ENCODE data around the gene TMEM35A.
"Not testable (repeated sequence)": the region's sequence is repeated elsewhere in the genome, so short reads cannot be mapped to it uniquely, and the experiment has no call there.

TMEM35A gene

GRCh38 chrX:101078716-101079598, at the start of gene TMEM35A:
TSS of gene TMEM35A (plus strand) at chrX:101078879. CDS start at chrX:101079003, 124 bp downstream.
- no peak for DNase-seq

DNA sequence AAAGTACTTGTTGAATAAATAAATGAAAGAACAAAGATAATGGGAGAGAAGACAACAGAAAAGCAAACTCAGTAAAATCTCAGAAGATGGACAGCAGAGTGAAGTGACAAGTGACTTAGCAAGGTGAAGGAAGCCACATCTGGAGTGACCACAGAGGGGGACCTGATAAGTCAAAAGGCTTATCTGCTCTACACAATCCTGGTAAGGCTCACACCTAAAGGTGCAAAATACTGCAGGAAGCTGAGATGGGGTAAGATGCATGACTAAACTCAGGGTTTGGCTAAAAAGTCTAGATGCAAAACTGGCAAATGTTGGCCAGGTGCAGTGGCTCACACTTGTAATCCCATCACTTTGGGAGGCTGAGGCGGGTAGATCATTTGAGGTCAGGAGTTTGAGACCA, 49.0 kb upstream of the TMEM35A start:
- DNase-seq, result no peak

DNA sequence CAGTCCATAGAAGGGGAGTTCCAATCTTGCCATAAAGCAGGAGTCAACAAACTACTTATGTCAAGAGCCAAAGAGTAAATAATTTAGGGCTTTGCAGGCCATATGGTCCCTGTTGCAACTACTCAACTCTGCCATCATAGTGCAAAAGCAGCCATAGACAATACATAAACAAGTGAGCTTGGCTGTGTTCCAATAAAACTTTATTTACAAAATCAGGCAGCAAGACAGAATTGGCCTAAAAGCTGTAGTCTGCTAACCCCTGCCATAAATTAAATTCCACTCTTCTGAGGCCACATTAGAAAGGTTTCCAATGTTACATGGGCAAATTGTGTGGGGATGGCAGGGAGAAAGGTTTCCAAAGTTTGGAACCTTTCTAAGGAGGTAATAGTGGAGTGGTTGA, 41.4 kb upstream of the TMEM35A start:
- DNase-seq, result no peak

GRCh38 chrX:101040197-101040596, 38.5 kb upstream of the TMEM35A start:
- no peak for DNase-seq

GRCh38 chrX:101051153-101051548, 27.5 kb upstream of the TMEM35A start:
- DNase-seq, result no peak

GRCh38 chrX:101051549-101052302, 27.0 kb upstream of the TMEM35A start, which contains the start of gene TRMT2B:
TSS of gene TRMT2B (minus strand) at chrX:101052111. CDS start at chrX:101042289, 9,822 bp downstream.
- peak; percentile 54 for DNase-seq

DNA sequence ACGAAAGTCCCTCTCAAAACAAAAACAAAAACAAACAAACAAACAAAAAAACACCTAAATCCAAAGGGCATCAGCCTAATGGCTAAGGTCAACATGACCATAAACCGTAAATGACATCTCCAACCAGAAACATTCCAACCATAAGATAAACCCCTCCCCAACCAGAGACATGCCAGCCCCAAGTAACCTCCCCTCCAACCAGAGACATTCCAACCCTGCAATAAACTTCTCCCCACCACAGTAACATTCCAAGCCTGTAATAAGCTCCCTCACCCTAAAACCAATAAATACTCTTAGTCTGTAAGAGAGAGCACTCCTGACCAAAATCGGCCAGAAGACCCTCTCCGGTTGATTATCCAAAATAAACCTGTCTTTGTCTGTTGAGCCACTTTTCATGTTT, 22.1 kb upstream of the TMEM35A start:
- DNase-seq, result not testable (repeated sequence)

DNA sequence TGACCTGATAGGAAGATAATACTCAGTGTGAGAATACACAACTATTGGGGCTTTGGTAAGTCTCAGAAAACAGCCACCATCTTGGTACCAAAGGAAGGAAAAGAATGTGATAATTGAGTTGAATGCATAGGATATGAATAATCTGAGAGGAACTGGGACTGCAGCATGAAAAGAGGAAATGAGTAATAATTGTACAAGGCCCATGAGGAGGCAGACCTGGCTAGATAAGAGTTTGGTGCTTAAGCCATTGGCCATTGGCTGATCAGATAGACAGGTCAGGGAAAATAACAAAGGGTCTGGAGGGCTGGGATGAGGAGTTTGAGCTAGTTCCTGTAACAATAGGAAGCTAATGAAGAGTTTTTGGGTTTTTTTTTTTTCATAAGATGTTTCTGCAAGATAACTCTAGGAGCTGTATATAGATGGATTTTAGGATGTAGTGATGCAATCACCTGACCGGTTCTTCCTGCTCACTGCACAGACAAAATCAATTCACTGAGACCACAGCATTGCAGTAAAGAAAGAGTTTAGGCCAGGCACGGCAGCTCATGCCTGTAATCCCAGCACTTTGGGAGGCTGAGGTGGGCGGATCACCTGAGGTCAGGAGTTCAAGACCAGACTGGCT, 21.5 kb upstream of the TMEM35A start:
- no peak for DNase-seq

DNA sequence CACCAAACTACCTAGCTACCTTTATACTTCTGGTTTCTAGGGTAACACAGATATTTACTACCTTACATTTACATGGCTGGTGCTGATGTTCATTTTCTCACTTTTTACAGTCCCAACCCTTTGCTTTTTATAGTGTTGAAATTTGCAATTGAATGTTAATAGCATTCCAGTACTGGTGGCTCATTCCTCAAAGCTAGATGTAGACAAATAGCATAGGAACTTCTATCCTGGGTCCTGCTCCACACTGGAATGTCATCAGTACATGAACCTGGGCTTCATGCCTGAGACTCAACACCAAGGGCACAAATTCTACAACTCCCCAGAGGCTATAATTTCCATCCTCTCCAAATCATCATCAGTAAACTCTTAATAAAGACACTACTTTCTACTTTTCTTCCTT, 16.5 kb upstream of the TMEM35A start:
- DNase-seq, result no peak

DNA sequence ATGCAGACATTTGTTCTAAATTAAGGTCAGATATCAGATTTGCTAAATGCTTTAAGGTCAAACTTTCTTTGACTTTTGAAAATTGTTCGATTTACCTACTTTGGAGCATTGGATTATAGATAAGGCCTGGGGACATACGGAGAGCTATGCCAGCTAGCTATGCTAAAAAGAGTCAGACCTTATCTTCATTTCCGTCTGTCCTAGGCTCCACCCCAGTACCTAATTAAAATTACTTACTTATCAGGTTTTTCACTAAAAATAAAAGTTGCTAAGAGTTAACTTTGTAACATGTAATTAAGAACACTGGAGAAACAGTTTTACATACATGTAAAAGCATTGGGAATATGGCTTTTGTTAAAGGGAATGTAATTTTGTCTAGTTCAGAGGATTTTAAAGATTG, 7.1 kb upstream of the TMEM35A start:
- no peak for DNase-seq

DNA sequence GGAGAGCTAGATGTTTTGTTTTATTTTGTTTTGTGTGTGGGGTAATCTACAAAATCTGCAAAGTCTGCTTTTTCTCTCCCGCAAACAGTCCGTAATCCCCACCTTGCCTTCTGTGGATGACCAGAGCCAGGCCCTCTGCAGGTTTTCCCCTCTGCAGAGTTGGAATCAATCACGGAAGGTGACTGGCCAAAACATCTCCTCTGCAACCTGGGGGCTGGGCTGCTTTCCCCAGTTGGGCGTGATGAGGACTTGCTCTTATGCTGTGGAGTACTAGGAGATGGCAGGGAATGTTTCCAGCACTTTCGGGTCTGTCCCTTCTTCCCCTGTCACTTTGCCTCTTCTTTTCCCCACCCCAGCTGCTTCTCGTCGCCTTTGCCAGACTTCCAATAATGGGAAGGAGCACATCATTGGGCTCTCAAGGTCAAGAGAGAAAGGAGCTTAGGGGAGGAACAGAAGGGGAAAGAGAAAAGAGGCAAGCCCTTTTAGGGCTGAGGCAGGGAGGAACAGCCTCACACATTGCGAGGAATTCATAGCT, 1.1 kb downstream of the TMEM35A start:
- DNase-seq, result no peak

- DNase-seq, result no peak
Measured at GRCh38 chrX:101080326-101081124, 1.8 kb downstream of the TMEM35A start.

GRCh38 chrX:101081231-101081630, 2.6 kb downstream of the TMEM35A start:
- no peak for DNase-seq

GRCh38 chrX:101091817-101092216, 13.1 kb downstream of the TMEM35A start:
- no peak for DNase-seq

DNA sequence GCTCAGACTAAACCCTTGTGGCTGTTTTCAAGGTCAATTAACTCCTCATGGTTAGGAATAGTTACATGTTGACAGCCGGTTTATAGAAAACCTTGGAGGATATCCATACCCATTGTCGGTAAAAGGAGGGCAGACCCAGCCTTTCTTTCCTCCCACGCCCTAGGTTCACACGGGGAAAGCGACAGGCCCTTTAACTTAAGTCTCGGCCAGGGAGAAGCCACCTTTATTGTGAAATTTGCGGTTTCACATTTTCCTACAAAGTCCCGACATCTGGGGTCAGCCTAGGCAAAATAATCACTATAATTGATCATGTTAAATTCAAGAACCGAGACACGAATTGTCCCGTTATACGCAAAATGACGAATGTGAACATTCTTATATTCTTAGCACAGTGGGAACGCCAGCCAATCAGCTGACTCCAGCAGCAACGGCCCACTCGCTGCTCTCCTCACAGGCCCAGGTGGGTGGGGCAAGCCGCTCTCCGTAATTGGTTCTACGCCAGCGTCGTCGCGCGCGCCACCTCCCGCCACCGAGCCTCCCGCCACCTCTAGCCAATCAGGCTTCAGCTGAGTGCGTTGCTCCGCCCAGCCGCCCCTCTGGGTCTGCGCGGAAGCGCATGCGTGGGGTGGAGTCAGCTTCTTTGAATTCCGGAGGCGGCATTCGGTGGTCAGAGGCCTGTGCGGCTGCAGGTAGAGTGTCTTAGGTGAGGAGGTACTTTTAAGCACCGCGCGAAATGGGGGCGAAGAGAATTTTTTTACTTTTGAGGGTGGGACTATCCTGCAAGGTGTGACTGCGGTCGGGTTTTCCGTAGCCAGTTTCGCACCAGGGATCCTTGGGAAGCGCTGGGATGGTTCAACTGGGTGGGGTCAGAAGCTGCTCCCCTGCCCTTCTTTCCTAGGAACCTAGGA, 19.1 kb downstream of the TMEM35A start, which contains the start of gene CENPI:
CENPI (plus strand) TSS at position 659 of the 908 bp plus-strand sequence. CDS start 2,867 bp downstream, outside the sequence.
- DNase-seq, result peak; percentile 90

GRCh38 chrX:101108284-101108683, 29.6 kb downstream of the TMEM35A start:
- no peak for DNase-seq

DNA sequence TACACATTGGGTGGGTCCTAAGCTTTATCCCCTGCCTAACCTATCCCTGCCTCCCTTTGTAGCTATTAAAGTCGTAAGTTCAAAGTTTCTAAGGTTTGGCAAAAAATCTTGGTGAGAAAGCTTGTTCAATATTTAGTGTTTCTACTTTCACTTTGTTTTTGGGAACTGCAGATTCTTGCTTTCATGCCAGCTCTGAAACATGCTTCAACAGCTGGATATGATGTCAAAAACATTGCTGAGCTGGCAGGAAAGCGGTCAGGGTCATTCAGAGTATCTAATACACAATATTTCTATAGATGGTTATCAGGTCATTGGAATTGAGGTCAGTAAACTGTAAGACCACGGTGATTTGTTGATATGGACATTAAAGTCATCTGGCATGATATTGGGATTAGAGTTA, 39.0 kb downstream of the TMEM35A start:
- no peak for DNase-seq

DNA sequence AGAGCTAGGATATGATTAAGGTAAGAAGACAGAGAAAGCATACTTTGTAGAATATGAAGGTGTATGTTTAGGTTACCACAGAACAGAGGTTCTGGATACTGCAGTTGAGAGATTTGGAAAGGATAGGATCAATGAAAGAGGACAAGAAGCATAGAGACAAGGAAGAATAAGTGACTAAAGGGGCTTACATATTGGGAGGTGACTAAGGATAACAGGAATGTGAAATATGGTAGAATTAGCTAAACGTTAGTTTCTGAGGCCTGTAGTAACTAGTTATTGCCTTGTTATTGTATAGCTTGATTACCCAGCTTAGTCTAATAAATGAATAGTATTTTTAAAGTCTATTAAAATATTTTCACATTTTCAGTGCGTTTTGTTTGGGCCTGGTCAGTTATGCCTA, 57.6 kb downstream of the TMEM35A start:
- no peak for DNase-seq

Measured in NCI-H748 treated with DMSO at 0.1 percent for 48 hours (cell line).